Peyer's patch (tissue), 4 donors: ENCODE measurements around the gene MIPEP.

Source experiments
- POLR2A ChIP-seq, 2 donors: fragments of 450-650 bp; IDR thresholded peaks; one replicate each; pipeline ENCODE4 v1.5.1; 2017; ENCODE audit warnings: antibody characterized with exemption in 2 of 2, mild to moderate bottlenecking in 2 of 2, moderate library complexity in 2 of 2
- TF ChIP-seq, protein P1 (sequence below), 6 experiments: fragments of 450-650 bp in 4 of 6; fragments of 200-600 bp in 2 of 6; sonication (generic) in 1 of 6; IDR thresholded peaks; one replicate each; pipeline ENCODE4 v1.5.1; 2017 to 2019; ENCODE audit warnings: antibody characterized with exemption in 6 of 6, mild to moderate bottlenecking in 3 of 6, moderate library complexity in 1 of 6

DNA sequence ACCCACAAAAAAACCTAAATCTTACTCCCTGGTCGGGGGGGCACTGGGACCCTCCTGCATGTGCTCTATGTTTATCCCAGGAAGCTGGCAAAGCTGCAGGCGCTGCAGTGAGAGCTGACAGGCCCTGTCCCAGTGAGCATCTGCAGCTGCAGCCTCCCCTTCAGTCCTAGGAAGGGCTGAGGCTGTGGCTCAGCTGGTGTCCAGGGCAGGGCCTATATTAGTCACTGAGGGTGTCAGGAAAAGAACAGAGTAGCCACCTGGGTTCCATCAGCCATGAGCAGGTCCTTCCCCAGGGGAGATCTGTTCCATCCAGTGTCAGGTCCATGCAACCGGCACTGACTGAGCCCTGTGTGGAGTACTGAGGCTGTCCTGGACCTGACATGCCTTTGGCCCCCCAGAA, 198.5 kb downstream of the MIPEP start:
- TF ChIP-seq, protein P1, sequence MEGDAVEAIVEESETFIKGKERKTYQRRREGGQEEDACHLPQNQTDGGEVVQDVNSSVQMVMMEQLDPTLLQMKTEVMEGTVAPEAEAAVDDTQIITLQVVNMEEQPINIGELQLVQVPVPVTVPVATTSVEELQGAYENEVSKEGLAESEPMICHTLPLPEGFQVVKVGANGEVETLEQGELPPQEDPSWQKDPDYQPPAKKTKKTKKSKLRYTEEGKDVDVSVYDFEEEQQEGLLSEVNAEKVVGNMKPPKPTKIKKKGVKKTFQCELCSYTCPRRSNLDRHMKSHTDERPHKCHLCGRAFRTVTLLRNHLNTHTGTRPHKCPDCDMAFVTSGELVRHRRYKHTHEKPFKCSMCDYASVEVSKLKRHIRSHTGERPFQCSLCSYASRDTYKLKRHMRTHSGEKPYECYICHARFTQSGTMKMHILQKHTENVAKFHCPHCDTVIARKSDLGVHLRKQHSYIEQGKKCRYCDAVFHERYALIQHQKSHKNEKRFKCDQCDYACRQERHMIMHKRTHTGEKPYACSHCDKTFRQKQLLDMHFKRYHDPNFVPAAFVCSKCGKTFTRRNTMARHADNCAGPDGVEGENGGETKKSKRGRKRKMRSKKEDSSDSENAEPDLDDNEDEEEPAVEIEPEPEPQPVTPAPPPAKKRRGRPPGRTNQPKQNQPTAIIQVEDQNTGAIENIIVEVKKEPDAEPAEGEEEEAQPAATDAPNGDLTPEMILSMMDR (IDR thresholded peaks at IDR 0.05), result no peak
- TF ChIP-seq POLR2A (IDR thresholded peaks at IDR 0.05), result no peak
